Suppressor macrophage treated with lipopolysaccharide for 4 hours (primary cell): ENCODE measurements around the gene DEDD.

Experiments used
- DNase-seq: peaks from one replicate; pipeline ENCODE4 v3.0.0-alpha.2; 2020

Gene DEDD

DNA sequence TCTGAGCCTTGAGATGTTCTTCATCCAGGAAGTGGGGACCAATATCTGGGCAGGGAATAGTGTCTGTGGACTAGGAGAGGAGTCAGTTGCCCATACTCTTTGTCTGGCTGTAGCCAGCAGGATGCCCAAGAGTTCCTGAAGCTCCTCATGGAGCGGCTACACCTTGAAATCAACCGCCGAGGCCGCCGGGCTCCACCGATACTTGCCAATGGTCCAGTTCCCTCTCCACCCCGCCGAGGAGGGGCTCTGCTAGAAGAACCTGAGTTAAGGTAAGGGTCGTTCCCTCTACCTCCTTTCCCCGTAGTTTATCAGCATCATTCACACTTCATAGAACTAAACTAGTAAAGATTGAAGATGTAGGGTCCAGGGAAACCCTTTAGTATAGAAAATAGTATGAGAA lies 30.3 kb upstream of the DEDD start:
- DNase-seq = no peak

GRCh38 chr1:161162052-161162451 lies 29.6 kb upstream of the DEDD start:
- no peak for DNase-seq

GRCh38 chr1:161161652-161162051 lies 29.2 kb upstream of the DEDD start:
- DNase-seq = no peak

DNA sequence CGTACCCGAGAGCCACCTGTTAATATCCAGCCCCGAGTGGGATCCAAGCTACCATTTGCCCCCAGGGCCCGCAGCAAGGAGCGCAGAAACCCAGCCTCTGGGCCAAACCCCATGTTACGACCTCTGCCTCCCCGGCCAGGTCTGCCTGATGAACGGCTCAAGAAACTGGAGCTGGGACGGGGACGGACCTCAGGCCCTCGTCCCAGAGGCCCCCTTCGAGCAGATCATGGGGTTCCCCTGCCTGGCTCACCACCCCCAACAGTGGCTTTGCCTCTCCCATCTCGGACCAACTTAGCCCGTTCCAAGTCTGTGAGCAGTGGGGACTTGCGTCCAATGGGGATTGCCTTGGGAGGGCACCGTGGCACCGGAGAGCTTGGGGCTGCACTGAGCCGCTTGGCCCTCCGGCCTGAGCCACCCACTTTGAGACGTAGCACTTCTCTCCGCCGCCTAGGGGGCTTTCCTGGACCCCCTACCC lies 28.2 kb upstream of the DEDD start:
- DNase-seq = no peak

DNA sequence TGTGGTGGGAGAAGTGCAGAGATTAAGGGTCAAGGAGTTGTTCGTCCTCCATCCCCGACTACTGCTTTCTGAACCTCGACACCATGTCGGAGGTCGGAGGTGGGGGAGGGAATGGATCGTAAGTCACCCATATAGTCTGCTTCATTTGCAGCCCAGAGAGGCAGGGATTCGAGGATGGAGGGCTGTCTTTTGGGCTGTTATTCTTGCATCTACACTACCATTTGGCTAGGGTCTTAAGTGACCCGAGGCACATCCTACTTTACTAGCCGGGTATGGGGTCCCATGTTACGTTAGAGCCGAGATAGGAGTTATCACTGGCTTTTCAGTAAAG lies 27.4 kb upstream of the DEDD start:
- no peak for DNase-seq

DNA sequence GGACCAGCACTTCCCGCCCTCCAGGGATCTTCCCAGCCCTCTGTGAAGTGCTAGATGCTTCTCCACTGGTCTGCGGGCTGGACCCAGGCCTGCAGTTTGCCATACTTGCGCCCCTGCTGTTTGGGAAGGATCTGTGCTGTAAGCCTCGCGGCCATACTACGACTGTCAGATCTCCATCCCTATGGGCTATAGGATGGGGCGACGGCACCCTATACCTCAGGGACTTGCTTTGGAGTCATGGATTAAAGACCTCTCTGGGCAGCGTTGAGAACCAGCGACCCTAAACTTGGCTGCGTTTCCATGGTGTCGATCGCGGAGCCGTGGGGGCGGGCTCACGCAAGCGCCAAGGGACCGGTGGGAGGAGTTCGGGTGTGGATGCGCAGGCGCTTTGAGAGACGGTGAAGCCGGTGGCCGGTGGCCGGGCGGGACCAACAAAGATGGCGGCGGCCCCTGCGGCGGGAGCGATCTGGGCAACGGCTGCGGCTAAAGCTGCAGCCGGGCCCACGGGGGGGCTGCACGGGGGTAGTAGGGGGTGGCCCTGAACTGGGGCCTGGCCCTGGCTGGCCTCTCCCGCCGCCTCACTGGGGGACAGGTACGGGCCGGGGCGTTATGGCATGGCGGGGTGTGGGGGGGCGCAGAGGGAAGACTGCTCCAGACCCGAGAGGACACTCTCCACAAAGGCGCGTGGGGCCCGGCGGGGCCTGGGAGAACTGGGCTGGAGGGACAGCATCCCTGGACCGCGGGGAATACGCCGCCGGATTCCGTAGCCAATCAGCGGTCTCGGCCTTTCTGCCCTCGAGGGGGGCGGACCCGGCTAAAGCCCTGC lies 26.8 kb upstream of the DEDD start, which contains the start of gene USP21:
TSS of gene USP21 (plus strand) at position 414 of the 826 bp plus-strand sequence. CDS start 1,141 bp downstream, outside the sequence.
- peak; percentile 94 for DNase-seq

DNA sequence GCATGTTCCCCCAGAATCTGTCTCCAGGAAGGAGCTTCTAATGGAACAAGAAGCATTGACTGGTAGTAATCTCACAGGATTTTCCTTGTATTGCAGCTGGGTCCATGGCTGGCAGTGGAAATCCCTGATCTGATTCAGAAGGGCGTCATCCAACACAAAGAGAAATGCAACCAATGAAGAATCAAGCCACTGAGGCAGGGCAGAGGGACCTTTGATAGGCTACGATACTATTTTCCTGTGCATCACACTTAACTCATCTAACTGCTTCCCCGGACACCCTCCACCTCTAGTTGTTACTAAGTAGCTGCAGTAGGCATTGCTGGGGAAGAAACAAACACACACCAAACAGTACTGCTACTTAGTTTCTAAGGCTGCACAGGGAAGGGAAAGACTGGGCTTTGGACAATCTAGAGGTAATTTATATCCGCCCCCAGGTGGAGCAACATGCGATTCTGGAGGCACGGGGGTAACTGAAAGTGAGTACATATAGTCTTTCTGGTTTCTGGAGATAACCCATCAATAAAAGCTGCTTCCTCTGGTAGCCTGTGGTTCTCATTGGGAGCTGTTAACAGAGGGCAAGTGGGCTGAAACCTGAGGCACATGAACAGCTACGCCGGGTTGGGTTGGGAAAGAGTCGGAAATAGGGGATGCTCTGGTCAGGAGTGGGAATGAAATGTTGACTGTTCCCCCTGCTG lies 26.0 kb upstream of the DEDD start:
- no peak for DNase-seq

DNA sequence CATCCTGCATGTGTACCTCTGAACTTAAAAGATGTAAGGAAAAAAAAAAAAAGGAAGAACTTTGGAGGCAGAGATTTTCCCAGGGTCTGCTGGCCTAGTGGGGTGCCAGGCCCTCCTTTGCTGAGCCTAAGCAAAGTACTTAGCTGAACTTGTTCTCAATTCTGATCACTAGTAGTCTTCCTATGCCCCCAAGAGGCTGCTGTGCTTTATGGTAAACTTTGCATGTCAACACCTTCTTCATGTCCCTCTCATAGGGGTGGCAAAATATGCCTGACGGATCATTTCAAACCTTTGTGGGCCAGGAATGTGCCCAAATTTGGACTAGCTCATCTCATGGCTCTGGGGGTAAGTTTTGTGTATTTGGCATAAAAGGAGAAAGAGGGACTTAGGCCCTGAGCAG lies 25.4 kb upstream of the DEDD start:
- no peak for DNase-seq

GRCh38 chr1:161153682-161154337 lies 21.3 kb upstream of the DEDD start, which contains the start of gene UFC1:
UFC1 (plus strand) TSS chr1:161153978; CDS start chr1:161153998, 20 bp downstream.
- DNase-seq = peak; percentile 90

DNA sequence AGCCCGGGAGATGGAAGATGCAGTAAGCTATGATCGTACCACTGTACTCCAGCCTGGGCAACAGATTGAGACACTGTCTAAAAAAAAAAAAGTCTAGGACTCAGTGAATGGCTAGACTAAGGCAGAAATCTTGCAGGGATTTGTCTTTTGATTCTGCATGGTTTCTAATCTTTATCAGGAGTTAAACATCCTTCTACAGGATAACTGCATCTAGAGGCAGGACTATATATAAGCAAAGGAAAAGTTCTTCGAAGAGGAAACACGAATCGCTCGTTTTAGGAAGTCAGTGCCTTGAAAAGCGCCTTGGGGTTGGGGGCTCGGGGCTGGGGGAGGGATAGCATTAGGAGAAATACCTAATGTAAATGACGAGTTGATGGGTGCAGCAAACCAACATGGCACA lies 20.7 kb upstream of the DEDD start:
- no peak for DNase-seq

- DNase-seq = no peak
These were observed 13.4 kb upstream of the DEDD start for GRCh38 chr1:161145832-161146231.

GRCh38 chr1:161140755-161141400 lies 8.4 kb upstream of the DEDD start:
- no peak for DNase-seq

- DNase-seq = peak; percentile 72
These were observed 7.3 kb upstream of the DEDD start for GRCh38 chr1:161139766-161140165.

DNA sequence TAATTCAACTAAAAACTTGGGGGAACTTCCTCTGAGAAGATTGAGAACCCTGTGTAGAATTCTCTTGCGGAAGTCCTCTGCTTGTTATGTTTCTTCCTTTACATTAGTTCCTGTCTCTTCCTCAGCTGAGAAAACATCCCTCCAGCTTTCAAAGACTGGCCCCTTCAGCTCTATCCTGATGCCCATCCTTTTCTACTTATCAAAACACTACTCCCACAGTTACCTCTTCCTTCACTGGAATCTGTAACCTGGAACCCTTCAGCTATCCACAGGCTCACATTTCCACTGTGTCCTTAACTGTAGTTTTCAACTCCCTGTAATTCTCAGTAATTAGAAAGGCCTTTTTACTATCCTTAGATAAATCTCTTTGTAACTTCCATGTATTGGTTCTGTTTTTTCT lies 6.0 kb upstream of the DEDD start:
- DNase-seq = no peak

DNA sequence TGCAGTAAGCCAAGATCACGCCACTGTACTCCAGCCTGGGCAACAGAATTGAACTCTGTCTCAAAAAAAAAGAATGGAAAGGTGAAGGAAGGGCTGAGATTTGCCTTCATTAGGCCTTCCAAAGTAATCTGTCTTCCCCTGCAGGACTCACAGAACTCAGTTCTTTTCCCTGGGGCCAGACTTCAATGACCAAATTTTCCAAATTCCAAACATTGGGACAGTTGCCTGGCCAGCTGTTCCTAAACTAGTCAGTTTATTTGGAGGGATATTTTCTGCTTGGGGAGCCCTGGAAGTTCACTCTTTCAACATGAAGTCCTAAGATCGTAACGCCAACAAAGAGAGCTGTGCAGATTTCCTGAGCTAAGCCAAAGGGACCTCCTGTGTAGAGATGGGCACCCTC lies 5.4 kb upstream of the DEDD start:
- no peak for DNase-seq

GRCh38 chr1:161133220-161133740 lies 813 bp upstream of the DEDD start:
- DNase-seq = no peak

- DNase-seq = no peak
These were observed 701 bp downstream of the DEDD start for GRCh38 chr1:161131523-161132409.

DNA sequence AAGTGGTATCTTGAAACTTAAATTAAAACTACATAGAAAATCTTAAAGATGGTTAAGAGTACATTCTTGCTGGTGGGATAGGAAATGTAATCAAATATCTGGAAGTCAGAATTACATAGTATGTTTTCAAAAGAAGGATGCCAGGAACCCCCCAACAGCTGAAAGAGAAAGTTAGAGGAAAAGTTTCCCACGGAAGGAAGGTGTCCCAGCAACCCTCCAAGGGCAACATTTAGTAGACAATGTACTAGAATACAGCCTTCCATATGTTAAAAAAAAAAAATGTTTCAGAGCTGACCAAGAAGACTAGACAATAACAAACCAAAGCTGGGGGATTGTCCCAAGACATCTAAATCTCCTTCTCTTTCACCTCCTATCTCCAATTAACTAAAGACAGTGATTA lies 2.2 kb downstream of the DEDD start:
- DNase-seq = no peak

DNA sequence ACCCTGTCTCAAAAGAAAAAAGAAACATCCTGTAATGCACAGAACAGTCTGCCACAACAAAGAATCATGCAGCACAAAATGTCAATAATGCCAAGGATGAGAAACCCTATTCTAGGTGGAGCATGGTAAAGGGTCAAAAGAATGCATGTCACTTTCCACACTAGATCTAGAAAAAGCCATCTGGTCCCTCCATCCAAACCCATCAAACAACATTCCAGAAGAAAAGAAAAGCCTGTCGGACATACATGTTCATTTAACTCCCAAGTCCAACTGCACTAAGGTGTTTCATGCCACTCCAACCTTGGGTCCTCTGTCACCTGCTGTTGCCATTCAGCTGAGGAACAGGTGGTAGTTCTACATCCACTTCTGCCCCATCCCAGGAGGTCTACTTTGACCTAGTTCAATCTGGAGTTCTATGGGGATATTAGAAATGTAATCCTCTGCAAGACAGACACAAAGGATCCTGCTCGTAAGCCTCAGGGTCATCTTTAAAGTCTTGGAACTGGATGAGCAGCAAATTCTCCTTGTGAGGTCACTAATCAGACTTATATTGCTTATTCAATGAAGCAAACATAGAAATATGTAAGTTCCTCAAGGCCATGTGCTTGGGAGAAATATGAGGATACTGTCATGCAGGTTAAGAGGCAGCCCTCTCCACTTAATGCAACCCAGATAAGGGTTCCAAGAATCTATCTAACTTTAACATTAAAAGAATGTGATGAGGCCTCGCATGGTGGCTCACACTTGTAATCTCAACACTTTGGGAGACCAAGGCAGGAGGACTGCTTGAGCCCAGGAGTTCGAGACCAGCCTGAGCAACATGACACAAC lies 3.7 kb downstream of the DEDD start:
- DNase-seq = no peak

DNA sequence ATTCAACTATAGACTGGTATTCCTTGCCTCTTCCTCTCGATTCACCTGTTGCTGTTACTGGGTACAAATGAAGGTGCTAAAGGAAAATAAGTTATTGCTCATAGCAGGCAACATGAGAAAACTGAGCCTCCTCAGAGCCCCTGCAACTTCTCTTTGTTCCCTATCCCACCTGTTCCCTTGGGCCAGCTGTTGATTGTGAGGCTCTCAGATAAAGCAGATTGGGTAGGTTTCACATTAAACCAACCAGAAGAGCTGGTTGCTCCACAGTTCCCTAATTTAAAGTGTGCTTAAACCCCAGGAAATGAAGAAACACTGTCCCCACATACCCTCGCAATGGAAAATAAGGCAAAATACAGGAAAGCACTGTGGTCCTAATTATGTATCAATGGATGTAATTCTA lies 4.8 kb downstream of the DEDD start:
- no peak for DNase-seq

- no peak for DNase-seq
These were observed 9.5 kb downstream of the DEDD start for GRCh38 chr1:161122967-161123366.
